ENCODE data around the gene NFILZ. TPM values are rescaled to one million over a fixed set of nuclear protein-coding genes. Genes with fewer than 3 reads are reported as not detected.

NFILZ gene
- total RNA-seq, 2 experiments from 2014 or later, result not detected

DNA sequence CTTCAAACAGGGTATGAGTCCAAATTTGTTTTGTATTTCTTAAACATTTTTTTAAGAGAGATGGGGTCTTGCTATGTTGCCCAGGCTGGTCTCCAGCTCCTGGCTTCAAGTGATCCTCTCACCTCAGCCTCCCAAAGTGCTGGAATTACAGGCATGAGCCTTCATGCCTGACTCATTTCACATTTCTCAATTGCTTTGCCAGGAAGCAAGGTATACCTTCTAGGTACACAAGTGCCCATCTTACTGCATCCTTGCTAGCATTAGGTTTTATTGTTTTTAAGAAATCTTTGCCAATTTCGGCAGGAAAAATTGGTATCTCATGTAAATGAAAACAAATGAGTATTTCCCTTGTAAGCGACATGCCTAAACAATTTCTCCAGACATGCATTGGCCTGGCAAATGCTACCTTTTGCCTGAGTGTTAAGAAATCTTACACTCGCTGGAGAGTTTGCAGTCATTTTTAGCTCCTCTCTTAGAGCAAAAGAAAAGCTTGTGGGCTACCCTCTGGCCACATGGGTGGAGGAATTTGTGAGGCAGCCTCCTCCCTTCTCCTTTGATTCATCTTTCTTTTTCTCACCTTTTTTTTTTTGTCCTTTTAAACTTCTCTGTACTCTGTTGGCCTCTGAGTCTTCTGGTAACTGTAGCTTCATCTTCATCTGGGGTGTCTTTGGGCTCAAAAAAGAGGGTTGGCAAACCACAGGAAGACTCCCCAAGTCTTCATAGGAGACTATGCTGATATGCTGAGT lies 35.2 kb downstream of the NFILZ start:
- ChIA-PET POLR2A (no interaction called here), CTCF (interaction anchor here (0.5 to 3.6 kb wide), 4 partner anchors 11 to 84 kb away, joined by 3 to 21 read pairs (median 5); no protein-coding TSS in a partner anchor)

GRCh38 chr19:8666814-8667405 lies 36.5 kb downstream of the NFILZ start:
- POLR2A ChIA-PET, result no interaction called here

DNA sequence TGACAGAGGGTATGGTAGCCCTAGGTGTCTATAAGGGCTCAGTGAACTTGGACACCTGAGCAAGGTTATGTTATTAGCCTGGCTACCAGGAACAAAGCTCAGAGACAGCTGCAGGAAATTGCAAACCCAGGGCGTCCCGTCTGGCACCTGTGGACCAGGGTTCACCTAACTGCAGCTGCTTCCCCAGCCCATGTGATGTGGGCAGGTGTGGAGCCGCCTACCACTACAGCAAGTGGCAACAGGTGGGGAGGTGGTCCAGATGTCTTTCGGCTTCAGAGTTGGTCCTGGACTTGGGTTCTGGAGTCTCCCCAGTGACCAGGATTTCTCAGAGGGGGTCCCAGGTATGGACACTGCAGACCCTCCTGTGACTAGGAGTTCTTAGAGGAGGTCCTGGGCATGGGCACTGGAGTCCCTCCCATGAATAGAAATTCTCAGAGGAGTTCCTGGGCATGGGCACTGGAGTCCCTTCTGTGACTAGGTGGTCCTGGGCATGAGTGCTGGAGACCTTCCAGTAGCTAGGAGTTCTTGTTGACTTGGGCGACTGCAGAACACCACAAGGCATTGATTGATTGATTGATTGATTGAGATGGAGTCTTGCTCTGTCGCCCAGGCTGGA lies 43.0 kb downstream of the NFILZ start:
- ChIA-PET CTCF (no interaction called here), POLR2A (no interaction called here)

More at GRCh38 chr19:8666814-8667405, 36.5 kb downstream of the NFILZ start:
- CTCF ChIA-PET, result no interaction called here

DNA sequence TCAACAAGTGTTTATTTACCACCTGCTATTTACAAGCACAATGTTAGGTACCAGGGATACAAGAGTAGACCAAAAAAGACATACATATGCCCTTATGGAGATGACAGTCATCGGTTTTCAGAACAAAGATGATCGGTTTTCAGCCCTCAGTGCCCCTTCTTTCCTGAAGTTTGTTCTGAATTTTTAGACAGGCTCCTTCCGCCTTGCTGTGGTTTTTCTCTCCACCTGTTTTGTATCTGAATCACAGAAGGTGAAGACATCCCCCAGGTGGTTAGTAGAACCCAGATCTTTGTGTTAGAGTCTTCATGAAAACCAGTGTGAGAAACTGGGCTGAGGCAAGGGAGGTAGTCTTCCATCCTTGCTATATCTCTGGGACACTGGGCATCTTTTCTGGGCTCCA lies 44.6 kb downstream of the NFILZ start:
- CTCF ChIA-PET, result no interaction called here
- POLR2A ChIA-PET, result no interaction called here

GRCh38 chr19:8678244-8678807 lies 47.9 kb downstream of the NFILZ start:
- ChIA-PET POLR2A (no interaction called here), CTCF (no interaction called here)

Other genes with a start within 250 kb of the NFILZ start
- 10 to 100 TPM; 57.7 to 61.5 TPM for gene RAB11B, start 240.3 kb upstream of the NFILZ start, total RNA-seq
- gene MARCHF2, start 217.3 kb upstream of the NFILZ start, total RNA-seq, result 10 to 100 TPM; 10.3 to 11.1 TPM
- 100 to 1,000 TPM; 330 to 334 TPM for gene HNRNPM, start 185.7 kb upstream of the NFILZ start, total RNA-seq
- under 1 TPM; 0.13 to 0.25 TPM for gene PRAM1, start 128.0 kb upstream of the NFILZ start, total RNA-seq
- gene ZNF414, start 116.5 kb upstream of the NFILZ start, total RNA-seq, result 10 to 100 TPM; 21.4 to 22.2 TPM
- 10 to 100 TPM; 35.4 to 36.1 TPM for gene MYO1F, start 53.2 kb upstream of the NFILZ start, total RNA-seq
- 1 to 10 TPM; 4.7 to 6.9 TPM for gene ADAMTS10, start 19.9 kb upstream of the NFILZ start, total RNA-seq
- gene ACTL9, start 68.2 kb downstream of the NFILZ start, total RNA-seq, result not detected
- not detected for gene OR2Z1, start 91.0 kb downstream of the NFILZ start, total RNA-seq
- gene ZNF558, start 201.7 kb downstream of the NFILZ start, total RNA-seq, result 10 to 100 TPM; 20.1 to 23.4 TPM
- not detected for gene MBD3L1, start 201.7 kb downstream of the NFILZ start, total RNA-seq

All from activated CD8-positive, alpha-beta memory T cell treated with anti-CD3 and anti-CD28 coated beads for 36 hours (primary cell).